HCT116 (cell line): ENCODE data around the gene TTLL4. TPM values are rescaled to one million over a fixed set of nuclear protein-coding genes. Genes with fewer than 3 reads are reported as not detected.

ENCODE experiments used
- ATAC-seq: fragments of 200-7000 bp; cut with Tn5 transposase; 2 replicates; pipeline ENCODE4 v1.9.1; 2020; ENCODE audit warnings: mild to moderate bottlenecking, moderate library complexity
- BruUV-seq: library from RNA; stranded (reverse); fragments of 400-500 nt; replicated peaks from 2 replicates; lab custom pipeline; 2021; lab: Mats Ljungman, UMichigan
- CTCF ChIA-PET: fragments of 300-600 bp; sonication (Branson Sonifier 250); formaldehyde crosslinking; loops from one replicate; lab custom pipeline; 2021; ENCODE audit warnings: antibody characterized with exemption; lab: Charles Lee
- POLR2A ChIA-PET: fragments of 300-600, 350-600 bp; sonication (Branson Sonifier 250); formaldehyde crosslinking; loops from one replicate; lab custom pipeline; 2021; ENCODE audit warnings: antibody characterized with exemption; lab: Charles Lee
- RAD21 ChIA-PET, 2 experiments: fragments of 300-600 bp; sonication (Branson Sonifier 250); formaldehyde crosslinking; loops; one replicate each; lab custom pipeline; 2023; ENCODE audit warnings: low total read pairs in 2 of 2; ENCODE audit not compliant: uncharacterized antibody in 2 of 2, unreplicated experiment in 2 of 2, low non-redundant PET in 1 of 2; lab: Charles Lee
- DNase-seq: peaks from one replicate; pipeline ENCODE4 v3.0.0-alpha.2; 2010; ENCODE audit warnings: low read depth, low spot score
- H2AFZ ChIP-seq: fragments of 200-600 bp; shearing (Covaris generic), sonication (generic); 2 replicates; pipeline ENCODE4 v1.6.1; 2017; ENCODE audit warnings: low read depth, mixed run types, mixed read lengths, antibody characterized with exemption, low read length; ENCODE audit not compliant: poor library complexity, severe bottlenecking
- H3K27ac ChIP-seq: 2 replicates; pipeline ENCODE4 v1.5.1; 2012; ENCODE audit warnings: low read depth, low read length
- H3K27me3 ChIP-seq: fragments of 200-600 bp; sonication (generic); 2 replicates; pipeline ENCODE4 v1.6.1; 2016; ENCODE audit warnings: mixed run types, low read length, mixed read lengths; ENCODE audit not compliant: insufficient read depth
- H3K36me3 ChIP-seq, 2 experiments: fragments of 200-500 bp in 1 of 2; fragments of 200-600 bp in 1 of 2; sonication (Bioruptor generic) in 1 of 2; sonication (generic) in 1 of 2; 2 replicates each; pipeline versions ENCODE4 v1.5.1 to v1.6.1; 2014 to 2016; ENCODE audit warnings: low read length in 2 of 2, inconsistent platforms in 1 of 2, mixed read lengths in 1 of 2, mixed run types in 1 of 2; ENCODE audit not compliant: insufficient read depth in 2 of 2, control insufficient read depth in 1 of 2
- H3K4me1 ChIP-seq, 2 experiments: fragments of 200-600 bp in 1 of 2; sonication (generic) in 1 of 2; 2 replicates each; pipeline versions ENCODE4 v1.5.1 to v1.6.1; 2012 to 2017; ENCODE audit warnings: low read length in 2 of 2, inconsistent platforms in 1 of 2, mild to moderate bottlenecking in 1 of 2, mixed read lengths in 1 of 2, mixed run types in 1 of 2, moderate library complexity in 1 of 2; ENCODE audit not compliant: insufficient read depth in 2 of 2, control insufficient read depth in 1 of 2
- H3K4me2 ChIP-seq: fragments of 200-600 bp; sonication (generic); 2 replicates; pipeline ENCODE4 v1.6.1; 2017; ENCODE audit warnings: mixed run types, low read length, mixed read lengths
- H3K4me3 ChIP-seq, 2 experiments: fragments of 200-600 bp in 1 of 2; sonication (generic) in 1 of 2; replicated peaks in 1 of 2; 2 replicates each; pipeline ENCODE4 v1.5.1; 2011 to 2016; ENCODE audit warnings: low read length in 2 of 2, control low read depth in 1 of 2, low read depth in 1 of 2, mild to moderate bottlenecking in 1 of 2, mixed read lengths in 1 of 2, mixed run types in 1 of 2
- H3K79me2 ChIP-seq: fragments of 200-600 bp; sonication (generic); 2 replicates; pipeline ENCODE4 v1.6.1; 2017; ENCODE audit warnings: mild to moderate bottlenecking, mixed run types, low read length, moderate library complexity, mixed read lengths; ENCODE audit not compliant: insufficient read depth
- H3K9ac ChIP-seq: fragments of 200-600 bp; sonication (generic); 2 replicates; pipeline ENCODE4 v1.6.1; 2016; ENCODE audit warnings: low read length, mixed read lengths
- H3K9me2 ChIP-seq: fragments of 200-600 bp; sonication (generic), shearing (Covaris generic); 2 replicates; pipeline ENCODE4 v1.6.1; 2017; ENCODE audit warnings: mixed run types, mild to moderate bottlenecking, moderate library complexity; ENCODE audit not compliant: insufficient read depth
- H3K9me3 ChIP-seq, 2 experiments: fragments of 200-500 bp in 1 of 2; fragments of 200-600 bp in 1 of 2; sonication (Bioruptor generic) in 1 of 2; sonication (generic) in 1 of 2; 2 replicates each; pipeline ENCODE4 v1.6.1; 2014 to 2017; ENCODE audit warnings: low read length in 2 of 2, mixed read lengths in 2 of 2, inconsistent platforms in 1 of 2, low read depth in 1 of 2, mild to moderate bottlenecking in 1 of 2, mixed run types in 1 of 2, moderate library complexity in 1 of 2; ENCODE audit not compliant: control insufficient read depth in 1 of 2, insufficient read depth in 1 of 2
- H4K20me1 ChIP-seq: fragments of 200-600 bp; sonication (generic), shearing (Covaris generic); 2 replicates; pipeline ENCODE4 v1.6.1; 2017; ENCODE audit warnings: mixed run types, mild to moderate bottlenecking, moderate library complexity; ENCODE audit not compliant: insufficient read depth
- CBX3 ChIP-seq: IDR thresholded peaks from 2 replicates; pipeline ENCODE4 v1.6.1; 2012; ENCODE audit warnings: low read depth
- CEBPB ChIP-seq: IDR thresholded peaks from 2 replicates; pipeline ENCODE4 v1.6.1; 2012; ENCODE audit warnings: low read depth
- EGR1 ChIP-seq: IDR thresholded peaks from 2 replicates; pipeline ENCODE4 v1.6.1; 2012; ENCODE audit warnings: low read depth
- ELF1 ChIP-seq: IDR thresholded peaks from 2 replicates; pipeline ENCODE4 v1.6.1; 2012; ENCODE audit warnings: low read depth, borderline replicate concordance
- POLR2A ChIP-seq: IDR thresholded peaks from 2 replicates; pipeline ENCODE4 v1.7.0; 2011; ENCODE audit warnings: borderline replicate concordance; ENCODE audit not compliant: insufficient read depth, insufficient read length; ENCODE audit errors: extremely low read depth
- RAD21 ChIP-seq: IDR thresholded peaks from 2 replicates; pipeline ENCODE4 v1.6.1; 2012; ENCODE audit warnings: low read depth, mild to moderate bottlenecking
- SIN3A ChIP-seq: IDR thresholded peaks from 2 replicates; pipeline ENCODE4 v1.6.1; 2012; ENCODE audit warnings: low read depth
- YY1 ChIP-seq: IDR thresholded peaks from 2 replicates; pipeline ENCODE4 v1.6.1; 2011; ENCODE audit warnings: low read length, low read depth, moderate library complexity, mild to moderate bottlenecking; ENCODE audit not compliant: insufficient replicate concordance; ENCODE audit errors: extremely low read depth
- intact Hi-C: fragments of 100-400 bp; cut with micrococcal nuclease; formaldehyde crosslinking; loops from 2 replicates; pipeline ENCODE4 v1.10.0; 2022
- total RNA-seq: library from RNA; stranded (reverse); gene quantifications from one replicate; pipeline ENCODE4 v1.2.1, GENCODE V29; 2021; ENCODE audit not compliant: unreplicated experiment
- TF ChIP-seq, protein P1 (sequence below), 3 experiments: fragments of 200-600 bp in 1 of 3; sonication (generic) in 1 of 3; IDR thresholded peaks in 2 of 3; conservative IDR thresholded peaks in 1 of 3; 2 replicates each; pipeline ENCODE4 v1.5.1; 2012 to 2017; ENCODE audit warnings: low read depth in 2 of 3, low read length in 2 of 3, antibody characterized with exemption in 1 of 3, borderline replicate concordance in 1 of 3, control low read depth in 1 of 3, mild to moderate bottlenecking in 1 of 3, mixed read lengths in 1 of 3, mixed run types in 1 of 3, moderate library complexity in 1 of 3; ENCODE audit not compliant: insufficient read depth in 1 of 3

The TTLL4 gene
- total RNA-seq, 1 experiment from 2014 or later: 53.0 TPM

GRCh38 chr2:218781691-218782527 lies 71.3 kb downstream of the TTLL4 start, which contains the start of gene CYP27A1:
CYP27A1 (plus strand) TSS chr2:218782147; CDS start chr2:218782183, 36 bp downstream.
- H4K20me1 ChIP-seq: no peaks in the 10 kb centered on the region
- POLR2A ChIA-PET: no interaction called here
- no peaks in the 10 kb centered on the region for H3K79me2 ChIP-seq
- no peak for DNase-seq
- intact Hi-C loops: no loop called here
- H3K4me3 ChIP-seq: no peak within 1 kb of the TSS
- CTCF ChIA-PET: no interaction called here
- no peak for ATAC-seq
- no peaks in the 10 kb centered on the region for H3K36me3 ChIP-seq
- peaks cover 0 to 5% of the 10 kb centered on the region in 2 experiments; a peak in 2 of 4 replicates for H3K4me1 ChIP-seq
- peaks cover 0 to 8% of the 10 kb centered on the region in 2 experiments; a peak in 2 of 4 replicates for H3K9me3 ChIP-seq
- TF ChIP-seq, protein P1, sequence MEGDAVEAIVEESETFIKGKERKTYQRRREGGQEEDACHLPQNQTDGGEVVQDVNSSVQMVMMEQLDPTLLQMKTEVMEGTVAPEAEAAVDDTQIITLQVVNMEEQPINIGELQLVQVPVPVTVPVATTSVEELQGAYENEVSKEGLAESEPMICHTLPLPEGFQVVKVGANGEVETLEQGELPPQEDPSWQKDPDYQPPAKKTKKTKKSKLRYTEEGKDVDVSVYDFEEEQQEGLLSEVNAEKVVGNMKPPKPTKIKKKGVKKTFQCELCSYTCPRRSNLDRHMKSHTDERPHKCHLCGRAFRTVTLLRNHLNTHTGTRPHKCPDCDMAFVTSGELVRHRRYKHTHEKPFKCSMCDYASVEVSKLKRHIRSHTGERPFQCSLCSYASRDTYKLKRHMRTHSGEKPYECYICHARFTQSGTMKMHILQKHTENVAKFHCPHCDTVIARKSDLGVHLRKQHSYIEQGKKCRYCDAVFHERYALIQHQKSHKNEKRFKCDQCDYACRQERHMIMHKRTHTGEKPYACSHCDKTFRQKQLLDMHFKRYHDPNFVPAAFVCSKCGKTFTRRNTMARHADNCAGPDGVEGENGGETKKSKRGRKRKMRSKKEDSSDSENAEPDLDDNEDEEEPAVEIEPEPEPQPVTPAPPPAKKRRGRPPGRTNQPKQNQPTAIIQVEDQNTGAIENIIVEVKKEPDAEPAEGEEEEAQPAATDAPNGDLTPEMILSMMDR (IDR thresholded peaks at IDR 0.05 in 2 of 3, conservative IDR thresholded peaks at IDR 0.05 in 1 of 3; ENCODE audit: borderline replicate concordance in 1 of 3, insufficient read depth in 1 of 3, low read depth in 2 of 3, low read length in 2 of 3): no peak
- no peak for TF ChIP-seq ELF1
- TF ChIP-seq CBX3: no peak
- TF ChIP-seq YY1: no peak
- no peak for TF ChIP-seq EGR1
- no peak for TF ChIP-seq RAD21
- no peak for TF ChIP-seq POLR2A
- no peak for TF ChIP-seq SIN3A
- TF ChIP-seq CEBPB: no peak
- no peaks in the 10 kb centered on the region for H3K9me2 ChIP-seq
- RAD21 ChIA-PET: no interaction called here
- H3K4me2 ChIP-seq: no peak within 1 kb of the TSS
- no TSS peak for BruUV-seq
- H3K27me3 ChIP-seq: no peaks in the 10 kb centered on the region
- H3K27ac ChIP-seq: no peak within 1 kb of the TSS
- H3K9ac ChIP-seq: no peak within 1 kb of the TSS
- no peak within 1 kb of the TSS for H2AFZ ChIP-seq
